ENCODE data around the gene PEX1.
A peak's percentile ranks its signal among the peaks of the same experiment; 100 is the strongest.
"Not testable (repeated sequence)": the region's sequence is repeated elsewhere in the genome, so short reads cannot be mapped to it uniquely, and the experiment has no call there.

Gene PEX1

GRCh38 chr7:92528188-92528957 is at the start of gene PEX1, which contains the start of gene RBM48:
TSS of gene PEX1 (minus strand) at chr7:92528520. CDS start at chr7:92528435, 85 bp downstream.
TSS of gene RBM48 (plus strand) at chr7:92528795. CDS start at chr7:92528814, 19 bp downstream.
- peak; percentile 99 to 100 for DNase-seq

DNA sequence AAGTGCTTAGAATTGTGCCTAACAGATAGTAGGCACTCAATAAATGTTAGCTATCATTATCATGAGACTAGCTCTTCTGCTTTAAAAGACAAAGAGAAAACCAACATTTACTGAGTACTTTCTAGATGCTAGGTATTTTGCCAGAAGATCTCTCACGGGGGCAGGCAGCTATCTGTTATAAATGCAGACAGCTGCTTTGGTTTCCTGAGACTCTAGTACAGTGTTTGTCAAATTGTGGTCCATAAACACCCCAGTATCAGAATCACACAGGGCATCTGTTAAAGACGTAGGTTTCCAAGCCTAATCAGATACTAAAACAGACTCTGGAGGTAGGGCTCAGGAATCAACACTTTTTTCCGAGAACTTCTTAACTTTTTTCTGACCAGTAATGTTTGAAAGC is 48.0 kb upstream of the PEX1 start:
- no peak for DNase-seq

GRCh38 chr7:92569137-92569536 is 40.8 kb upstream of the PEX1 start:
- no peak for DNase-seq

DNA sequence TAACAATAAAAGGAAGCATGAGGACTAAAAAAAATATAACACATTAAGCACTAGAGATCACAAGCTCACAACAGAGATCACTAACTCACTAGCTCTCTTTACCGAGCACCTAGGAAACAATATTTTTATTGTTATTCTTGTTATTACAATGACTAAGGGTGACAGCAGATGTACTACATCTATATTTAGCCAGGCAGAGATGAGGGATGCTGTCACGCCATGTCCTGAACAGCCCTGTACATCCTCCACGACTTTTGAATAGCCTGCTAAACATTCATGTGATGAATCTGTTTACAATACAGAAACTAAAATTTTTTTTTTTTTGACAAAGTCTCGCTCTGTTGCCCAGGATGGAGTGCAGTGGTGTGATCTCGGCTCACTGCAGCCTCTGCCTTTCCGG is 39.1 kb upstream of the PEX1 start:
- DNase-seq, result no peak

DNA sequence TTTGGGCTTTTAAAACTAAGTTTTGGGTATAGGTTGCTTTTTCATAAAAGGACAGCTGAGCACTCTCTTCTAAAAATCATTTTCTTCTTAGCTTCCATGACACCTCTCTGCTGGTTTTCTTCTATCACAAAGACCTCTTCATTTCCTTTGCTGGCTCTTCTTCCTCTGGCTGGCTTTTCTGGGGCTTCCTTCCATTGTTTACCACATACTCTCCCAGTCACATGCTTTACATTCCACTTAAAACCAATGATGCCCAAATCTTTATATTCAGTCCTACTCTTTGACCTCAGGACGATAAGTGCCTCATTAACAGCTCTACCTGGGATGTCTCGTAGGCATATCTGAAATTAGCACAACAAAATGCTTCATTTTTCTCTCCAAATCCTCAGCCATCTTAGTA is 35.0 kb upstream of the PEX1 start:
- no peak for DNase-seq

DNA sequence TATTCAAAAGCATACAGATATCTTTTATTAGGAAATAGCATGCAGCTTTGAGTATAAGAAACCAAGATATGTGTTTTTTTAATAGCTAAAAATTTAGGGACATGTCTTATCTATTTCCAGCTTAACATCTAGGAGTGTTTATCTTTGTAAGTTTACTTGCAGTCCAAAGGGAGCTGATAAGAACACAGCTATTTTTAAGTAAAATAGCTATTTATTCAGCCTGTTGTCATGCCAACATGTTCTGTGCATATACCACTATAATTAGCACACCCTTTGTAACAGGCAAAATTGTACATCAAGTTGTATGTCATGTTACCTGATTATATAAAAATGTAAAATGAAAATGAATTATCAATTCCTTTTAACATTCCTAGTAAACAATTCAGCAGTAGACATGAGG is 32.3 kb upstream of the PEX1 start:
- DNase-seq, result no peak

- no peak for DNase-seq
Observed at GRCh38 chr7:92557808-92558362, 29.6 kb upstream of the PEX1 start.

DNA sequence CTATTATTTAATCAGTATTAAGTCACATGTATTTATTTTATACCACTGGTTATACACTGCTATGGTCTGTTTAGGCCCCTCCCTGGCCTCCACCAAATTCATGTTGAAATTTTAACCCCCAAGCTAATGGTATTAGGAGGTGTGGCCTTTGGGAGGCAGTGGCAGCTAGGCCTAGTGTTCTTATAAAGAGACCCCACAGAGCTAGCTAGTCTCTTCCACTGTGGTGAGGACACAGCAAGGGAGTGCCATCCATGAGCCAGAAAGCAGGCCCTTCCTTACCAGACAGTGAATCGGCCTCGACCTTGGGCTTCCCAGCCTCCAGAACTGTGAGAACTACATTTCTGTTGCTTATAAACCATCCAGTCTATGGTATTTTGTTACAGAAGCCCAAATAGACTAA is 28.9 kb upstream of the PEX1 start:
- DNase-seq, result no peak

DNA sequence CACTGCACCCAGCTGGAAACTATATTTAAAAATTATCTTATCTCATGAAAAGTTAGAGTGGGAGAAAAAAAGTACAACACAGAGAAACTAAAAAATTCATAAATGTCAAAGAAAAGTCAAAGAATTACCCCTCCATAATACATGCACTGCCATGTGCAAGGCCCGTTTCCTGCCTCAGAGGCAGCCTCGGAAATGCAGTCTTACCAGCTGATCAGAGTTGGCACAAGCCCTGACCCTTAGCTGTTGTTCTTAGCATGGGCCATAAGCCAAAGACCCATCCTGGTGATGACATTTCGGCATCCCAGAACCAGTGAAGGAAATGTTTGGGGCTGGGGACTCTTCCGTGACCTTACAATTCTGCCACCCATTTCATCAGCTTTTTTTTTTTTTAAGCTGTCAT is 21.9 kb upstream of the PEX1 start:
- DNase-seq, result no peak

- no peak for DNase-seq
Observed at GRCh38 chr7:92547579-92547978, 19.3 kb upstream of the PEX1 start.

DNA sequence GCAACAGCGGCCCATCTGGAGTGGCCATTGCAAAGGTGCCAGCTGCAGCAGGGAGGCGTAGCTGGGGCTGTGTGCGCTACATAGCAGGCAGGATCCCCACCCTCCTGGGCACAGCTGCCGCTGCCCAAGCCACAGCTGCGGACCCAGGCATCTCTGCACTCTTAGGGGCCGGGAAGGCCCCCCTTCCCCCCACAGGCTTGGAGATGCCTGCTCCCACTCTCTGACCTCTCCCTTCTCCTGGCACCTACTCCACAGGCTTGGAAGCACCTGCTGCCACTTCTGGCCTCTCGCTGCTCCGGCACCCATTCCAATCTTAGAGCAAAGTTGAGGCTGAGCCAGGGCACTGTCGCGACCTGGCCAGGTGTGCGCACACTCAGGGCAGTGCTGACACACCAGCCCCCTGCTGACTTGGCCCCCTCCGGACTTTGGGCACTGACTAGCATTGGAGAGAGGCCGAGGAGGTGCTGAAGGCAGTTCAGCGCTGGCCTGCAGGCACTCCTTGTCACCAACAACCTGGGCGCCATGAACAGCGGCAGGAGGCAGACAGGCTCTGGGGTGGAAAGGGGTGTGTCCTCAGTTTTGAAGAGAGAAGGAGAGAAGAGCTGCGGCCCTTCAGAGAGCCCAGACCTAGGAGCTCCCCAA is 18.7 kb upstream of the PEX1 start:
- no peak for DNase-seq

- DNase-seq, result not testable (repeated sequence)
Observed at GRCh38 chr7:92545116-92545515, 16.8 kb upstream of the PEX1 start.

DNA sequence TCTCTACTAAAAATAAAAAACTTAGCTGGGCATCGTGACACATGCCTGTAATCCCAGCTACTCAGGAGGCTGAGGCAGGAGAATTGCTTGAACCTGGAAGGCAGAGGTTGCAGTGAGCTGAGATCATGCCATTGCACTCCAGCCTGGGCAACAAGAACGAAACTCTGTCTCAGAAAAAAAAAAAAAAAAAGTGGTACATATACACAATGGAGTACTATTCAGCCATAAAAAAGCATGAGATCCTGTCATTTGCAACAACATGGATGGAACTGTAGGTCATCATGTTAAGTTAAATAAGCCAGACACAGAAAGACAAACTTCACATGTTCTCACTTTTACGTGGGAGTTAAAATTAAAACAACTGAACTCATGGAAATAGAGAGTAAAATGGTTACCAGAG is 15.2 kb upstream of the PEX1 start:
- DNase-seq, result not testable (repeated sequence)

DNA sequence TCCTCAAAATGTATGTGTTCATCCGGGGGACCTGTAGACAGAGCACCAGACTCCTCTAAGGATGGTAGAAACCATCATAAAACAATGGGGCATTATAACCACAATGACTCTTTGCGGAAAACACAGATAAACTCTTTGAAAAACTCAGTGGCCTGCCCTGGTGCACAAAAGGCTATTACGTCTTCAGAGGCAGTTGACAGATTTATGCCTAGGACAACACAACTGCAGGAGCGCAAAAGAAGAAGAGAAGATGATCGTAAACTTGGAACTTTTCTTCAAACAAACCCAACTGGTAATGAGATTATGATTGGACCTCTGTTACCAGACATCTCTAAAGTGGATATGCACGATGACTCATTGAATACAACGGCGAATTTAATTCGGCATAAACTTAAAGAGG is 6.3 kb upstream of the PEX1 start:
- no peak for DNase-seq

DNA sequence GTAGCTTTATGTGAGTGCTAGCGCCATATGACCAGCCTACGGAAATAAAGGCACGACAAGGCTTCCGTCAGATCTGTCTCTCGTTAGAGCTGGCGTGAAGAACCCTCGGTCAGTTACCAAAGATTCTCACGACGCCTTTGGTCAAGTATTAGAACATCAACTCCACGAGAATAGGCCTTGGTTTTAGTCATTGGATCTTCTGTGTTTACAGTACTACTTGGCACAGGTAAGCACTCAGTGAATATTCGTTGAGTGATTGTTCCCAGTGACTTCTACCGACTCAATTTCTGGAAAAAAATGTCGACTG is 591 bp upstream of the PEX1 start:
- no peak for DNase-seq

DNA sequence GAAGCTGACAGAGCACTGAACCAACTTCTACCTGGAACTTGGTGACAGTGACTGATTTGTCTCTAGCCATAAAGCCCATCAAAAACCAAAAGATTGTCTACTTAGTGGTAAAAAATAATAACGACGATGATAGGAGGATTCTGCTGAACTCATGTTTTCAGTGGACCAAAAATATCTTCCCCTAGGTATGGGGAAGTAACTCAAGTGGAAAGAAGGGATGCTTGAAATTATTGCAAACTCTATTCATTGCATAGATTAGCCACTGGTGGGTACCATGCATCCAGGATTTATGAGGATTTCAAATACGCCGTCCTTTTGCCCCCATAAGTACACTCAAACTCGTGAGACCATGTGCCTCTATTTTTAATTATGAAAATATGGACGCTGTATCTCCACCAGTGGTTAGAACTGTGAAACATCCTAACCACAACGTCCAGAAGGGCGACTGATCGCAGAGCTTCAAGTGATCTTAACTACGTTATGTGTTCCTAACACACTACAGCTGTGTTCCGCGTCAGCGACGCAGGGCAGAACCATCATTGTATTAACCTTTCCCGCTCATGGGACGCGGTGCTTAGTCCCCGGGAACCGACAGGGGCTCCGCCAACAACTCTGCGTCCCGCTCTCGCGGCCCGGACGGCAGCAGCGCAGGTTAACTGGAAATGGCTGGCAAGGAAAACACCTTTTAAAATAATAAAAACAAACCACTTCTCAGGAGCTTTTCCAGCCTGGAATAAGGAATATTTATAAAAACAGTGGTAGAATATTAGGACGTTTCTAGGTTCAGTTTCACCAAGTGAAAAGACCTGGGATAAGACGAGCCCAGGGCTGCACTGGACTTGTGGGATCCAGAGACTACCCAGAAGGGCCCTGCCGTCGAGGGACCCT is 776 bp downstream of the PEX1 start:
- peak; percentile 47 to 65 for DNase-seq

- DNase-seq, result no peak
Observed at GRCh38 chr7:92523110-92523509, 5.2 kb downstream of the PEX1 start.

- no peak for DNase-seq
Observed at GRCh38 chr7:92520024-92520423, 8.3 kb downstream of the PEX1 start.

GRCh38 chr7:92517631-92518030 is 10.7 kb downstream of the PEX1 start:
- no peak for DNase-seq

- no peak for DNase-seq
Observed at GRCh38 chr7:92513167-92513902, 15.0 kb downstream of the PEX1 start.

DNA sequence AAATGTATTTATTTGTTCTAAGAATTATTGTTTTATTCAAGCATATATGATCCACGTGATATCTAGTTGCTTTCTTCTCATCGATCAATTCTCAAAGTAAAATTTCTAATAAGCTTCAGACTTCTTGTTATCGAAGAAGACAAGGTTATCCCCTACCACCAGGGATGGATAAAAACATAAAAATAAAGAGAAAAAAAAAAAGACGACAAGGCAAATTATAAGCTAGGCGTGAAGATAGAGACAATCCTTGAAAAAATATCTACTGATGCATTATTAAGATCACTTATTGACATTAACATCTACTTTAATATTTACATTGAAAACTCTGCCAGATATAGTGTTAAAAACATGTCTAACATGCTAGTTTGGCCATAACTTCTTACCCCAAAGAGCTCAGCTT is 19.4 kb downstream of the PEX1 start:
- DNase-seq, result no peak

DNA sequence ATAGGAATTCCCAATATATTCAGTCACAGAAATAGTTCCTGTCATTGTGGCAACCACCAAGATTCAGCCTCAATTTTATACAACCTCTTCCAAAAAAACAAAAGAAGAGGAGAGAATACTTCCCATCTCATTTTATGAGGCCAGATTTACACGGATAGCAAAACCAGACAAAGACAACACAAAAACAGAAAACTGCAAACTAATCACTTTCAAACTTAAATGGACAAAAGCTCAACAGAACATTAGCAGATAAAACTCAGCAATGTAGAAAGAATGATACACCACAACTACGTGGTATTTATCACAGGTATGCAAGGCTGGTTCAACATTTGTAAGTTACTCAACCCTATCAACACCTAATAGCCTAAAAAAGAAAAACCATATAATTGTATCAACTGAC is 22.0 kb downstream of the PEX1 start:
- DNase-seq, result no peak

DNA sequence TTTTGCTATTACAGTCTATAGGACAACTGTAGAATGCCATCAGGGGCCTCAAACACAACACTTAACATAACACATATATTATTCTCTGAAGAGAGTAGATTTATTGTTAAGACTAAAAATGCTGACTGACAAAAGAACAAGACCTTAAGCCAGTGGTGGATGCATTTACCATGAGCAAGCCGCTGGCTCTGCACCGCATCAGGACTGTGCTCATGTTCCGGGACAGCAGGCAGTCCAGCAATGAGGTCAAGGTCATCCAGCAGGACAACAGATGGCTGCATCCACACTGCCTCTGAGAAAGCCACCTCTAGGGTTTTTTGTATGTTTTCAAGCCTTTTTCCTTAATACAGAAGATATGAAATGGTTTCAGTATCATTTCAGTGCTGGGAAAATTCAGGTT is 23.8 kb downstream of the PEX1 start:
- no peak for DNase-seq

Measured in NCI-H2081 (cell line).